Uterus (tissue), 2 donors: ENCODE measurements around the gene CENPB.

Source experiments
- CTCF ChIP-seq, 4 experiments: fragments of 200-600 bp in 2 of 4; fragments of 450-650 bp in 2 of 4; sonication (generic) in 2 of 4; IDR thresholded peaks; one replicate each; pipeline ENCODE4 v1.5.1; 2016 to 2019; ENCODE audit warnings: antibody characterized with exemption in 4 of 4, mild to moderate bottlenecking in 2 of 4, moderate library complexity in 1 of 4
- POLR2A ChIP-seq, 2 donors: fragments of 450-650 bp; IDR thresholded peaks; one replicate each; pipeline ENCODE4 v1.6.1; 2016; ENCODE audit warnings: antibody characterized with exemption in 2 of 2, mild to moderate bottlenecking in 1 of 2, moderate library complexity in 1 of 2

- TF ChIP-seq POLR2A (IDR thresholded peaks at IDR 0.05) (no peak), CTCF (IDR thresholded peaks at IDR 0.05) (no peak)
Observed at GRCh38 chr20:3802524-3803239, 16.1 kb upstream of the CENPB start.
